Gastrocnemius medialis (tissue), 4 donors: ENCODE results near the gene ZNF576. TPM values are rescaled to one million over a fixed set of nuclear protein-coding genes. Genes with fewer than 3 reads are reported as not detected.

Experiments used
- ATAC-seq, 2 donors: fragments of 150-250 bp; one replicate each; pipeline ENCODE4 v1.9.1; 2016
- DNase-seq, 2 donors: peaks; one replicate each; pipeline ENCODE4 v3.0.0-alpha.2; 2019
- H3K27ac ChIP-seq, 4 donors: fragments of 200-600 bp; sonication (generic); 1 replicate in 1 of 4; 2 replicates in 3 of 4; pipeline ENCODE4 v1.5.1; 2016 to 2018; ENCODE audit warnings: mild to moderate bottlenecking in 2 of 4, moderate library complexity in 1 of 4
- H3K27me3 ChIP-seq, 3 donors: fragments of 200-600 bp; sonication (generic) in 2 of 3; 1 replicate in 1 of 3; 2 replicates in 2 of 3; pipeline versions ENCODE4 v1.5.1 to v1.6.0; 2016 to 2019; ENCODE audit warnings: mild to moderate bottlenecking in 1 of 3, moderate library complexity in 1 of 3
- H3K36me3 ChIP-seq, 2 donors: fragments of 200-600 bp; sonication (generic) in 1 of 2; one replicate each; pipeline ENCODE4 v1.5.1; 2017 to 2018
- H3K4me1 ChIP-seq, 2 donors: fragments of 200-600 bp; sonication (generic) in 1 of 2; one replicate each; pipeline ENCODE4 v1.5.1; 2016 to 2017; ENCODE audit warnings: mild to moderate bottlenecking in 2 of 2
- H3K4me3 ChIP-seq, 4 donors: fragments of 200-600 bp; sonication (generic) in 3 of 4; 1 replicate in 1 of 4; 2 replicates in 3 of 4; pipeline ENCODE4 v1.5.1; 2016 to 2019; ENCODE audit warnings: mild to moderate bottlenecking in 2 of 4
- H3K9me3 ChIP-seq, 3 donors: fragments of 200-600 bp; sonication (generic) in 2 of 3; 1 replicate in 1 of 3; 2 replicates in 2 of 3; pipeline ENCODE4 v1.5.1; 2016 to 2019
- CTCF ChIP-seq, 5 experiments: fragments of 450-650 bp in 3 of 5; fragments of 200-600 bp in 2 of 5; sonication (generic) in 2 of 5; IDR thresholded peaks in 4 of 5; conservative IDR thresholded peaks in 1 of 5; 1 replicate in 4 of 5; 2 replicates in 1 of 5; pipeline ENCODE4 v1.5.1; 2016 to 2019; ENCODE audit warnings: antibody characterized with exemption in 5 of 5, mild to moderate bottlenecking in 3 of 5, moderate library complexity in 3 of 5
- POLR2A ChIP-seq, 2 donors: fragments of 450-650 bp; IDR thresholded peaks; one replicate each; pipeline ENCODE4 v1.6.1; 2017; ENCODE audit warnings: antibody characterized with exemption in 2 of 2, mild to moderate bottlenecking in 2 of 2, moderate library complexity in 2 of 2
- in situ Hi-C, 4 donors: fragments of 200-750 bp; cut with MboI; loops; one replicate each; pipeline versions ENCODE4 v1.15.0 to v1.8.0; 2017; ENCODE audit warnings: low sequenced_read_pairs in 4 of 4
- intact Hi-C: fragments of 100-400 bp; cut with DNase I; formaldehyde crosslinking; loops from one replicate; pipeline ENCODE4 v1.15.1; 2023; ENCODE audit warnings: low total_unique reads
- total RNA-seq, 4 donors: library from RNA; depleted of rRNA; stranded (reverse); fragments of >200 nt; gene quantifications; one replicate each; pipeline versions ENCODE4 v1.1.0 to v1.2.3, GENCODE V29; 2016

Gene ZNF576
- total RNA-seq, 4 donors from 2014 or later: 6.9 to 19.8 (median 11.6) TPM

GRCh38 chr19:43589277-43589676, 7.1 kb upstream of the ZNF576 start:
- Histone ChIP-seq H3K36me3 (peaks cover 0 to 25% of the 10 kb centered on the region in 2 donors), H3K4me1 (peaks cover 5 to 8% of the 10 kb centered on the region in 2 donors), H3K27ac (no peak overlapping the region), H3K9me3 (no peaks in the 10 kb centered on the region), H3K27me3 (no peaks in the 10 kb centered on the region), H3K4me3 (no peak overlapping the region)
- no peak for ATAC-seq
- TF ChIP-seq CTCF (IDR thresholded peaks at IDR 0.05 in 4 of 5, conservative IDR thresholded peaks at IDR 0.05 in 1 of 5) (no peak), POLR2A (IDR thresholded peaks at IDR 0.05) (no peak)
- no peak for DNase-seq
- intact Hi-C loops (no loop called here), in situ Hi-C loops (no loop called here)

GRCh38 chr19:43589678-43590077, 6.7 kb upstream of the ZNF576 start:
- Histone ChIP-seq H3K27ac (no peak overlapping the region), H3K4me1 (peaks cover 9 to 12% of the 10 kb centered on the region in 2 donors), H3K9me3 (no peaks in the 10 kb centered on the region), H3K27me3 (no peaks in the 10 kb centered on the region), H3K36me3 (peaks cover 0 to 27% of the 10 kb centered on the region in 2 donors), H3K4me3 (no peak overlapping the region)
- ATAC-seq (no peak), DNase-seq (no peak)
- in situ Hi-C loops: no loop called here
- intact Hi-C loops: no loop called here
- TF ChIP-seq CTCF (IDR thresholded peaks at IDR 0.05 in 4 of 5, conservative IDR thresholded peaks at IDR 0.05 in 1 of 5) (no peak), POLR2A (IDR thresholded peaks at IDR 0.05) (no peak)

- no peaks in the 10 kb centered on the region for H3K9me3 ChIP-seq
- DNase-seq (no peak), ATAC-seq (no peak)
- intact Hi-C loops (no loop called here), in situ Hi-C loops (no loop called here)
- H3K27me3 ChIP-seq: no peaks in the 10 kb centered on the region
- no peak overlapping the region for H3K27ac ChIP-seq
- TF ChIP-seq POLR2A (IDR thresholded peaks at IDR 0.05): no peak
- no peak for TF ChIP-seq CTCF (IDR thresholded peaks at IDR 0.05 in 4 of 5, conservative IDR thresholded peaks at IDR 0.05 in 1 of 5)
- peaks cover 0 to 27% of the 10 kb centered on the region in 2 donors for H3K36me3 ChIP-seq
- H3K4me1 ChIP-seq: peaks cover 16 to 23% of the 10 kb centered on the region in 2 donors
- H3K4me3 ChIP-seq: no peak overlapping the region
These were observed 4.3 kb upstream of the ZNF576 start for GRCh38 chr19:43591904-43592772.

- DNase-seq (no peak), ATAC-seq (no peak)
- intact Hi-C loops: no loop called here
- Histone ChIP-seq H3K4me3 (no peak overlapping the region), H3K27ac (no peak overlapping the region), H3K27me3 (no peaks in the 10 kb centered on the region), H3K9me3 (no peaks in the 10 kb centered on the region), H3K36me3 (peaks cover 0 to 27% of the 10 kb centered on the region in 2 donors), H3K4me1 (peaks cover 24 to 31% of the 10 kb centered on the region in 2 donors)
- in situ Hi-C loops: no loop called here
- no peak for TF ChIP-seq CTCF (IDR thresholded peaks at IDR 0.05 in 4 of 5, conservative IDR thresholded peaks at IDR 0.05 in 1 of 5)
- no peak for TF ChIP-seq POLR2A (IDR thresholded peaks at IDR 0.05)
These were observed 3.5 kb upstream of the ZNF576 start for GRCh38 chr19:43592800-43593350.
